ENCODE data around the gene CADM2. TPM values are rescaled to one million over a fixed set of nuclear protein-coding genes. Genes with fewer than 3 reads are reported as not detected.

The CADM2 gene
- total RNA-seq, 4 donors from 2014 or later = 15.6 to 51.8 (median 37.4) TPM

- WGBS, 2 donors = 38 to 42% methylated on average over 6 of the region's 6 CpGs
- no peaks in the 10 kb centered on the region for H3K27me3 ChIP-seq
- no peak overlapping the region for H3K27ac ChIP-seq
- no peak overlapping the region for H3K4me3 ChIP-seq
- peak in 1 of 2 donors; percentile 24 for DNase-seq (ENCODE audit: low spot score in 2 of 2)
- TF ChIP-seq EP300 (IDR thresholded peaks at IDR 0.05) (no peak), CTCF (IDR thresholded peaks at IDR 0.05) (peak in 3 of 5 experiments; percentile 51 to 59 (median 51))
- no peaks in the 10 kb centered on the region for H3K4me1 ChIP-seq
- H3K36me3 ChIP-seq = no peaks in the 10 kb centered on the region
- H3K9me3 ChIP-seq = no peaks in the 10 kb centered on the region
These were observed 402.1 kb downstream of the CADM2 start for GRCh38 chr3:85360742-85361387.

GRCh38 chr3:85364296-85364909 lies 405.6 kb downstream of the CADM2 start:
- Histone ChIP-seq H3K4me1 (no peaks in the 10 kb centered on the region), H3K27ac (no peak overlapping the region), H3K36me3 (no peaks in the 10 kb centered on the region), H3K4me3 (no peak overlapping the region), H3K27me3 (no peaks in the 10 kb centered on the region), H3K9me3 (no peaks in the 10 kb centered on the region)
- 83 to 84% methylated on average over 5 of the region's 5 CpGs for whole genome bisulfite sequencing, 2 donors
- no peak for TF ChIP-seq EP300 (IDR thresholded peaks at IDR 0.05)
- no peak for TF ChIP-seq CTCF (IDR thresholded peaks at IDR 0.05)
- no peak for TF ChIP-seq POLR2A (IDR thresholded peaks at IDR 0.05)
- no peak for DNase-seq (ENCODE audit: low spot score in 2 of 2)

GRCh38 chr3:85370341-85370740 lies 411.6 kb downstream of the CADM2 start:
- DNase-seq (ENCODE audit: low spot score in 2 of 2) = no peak
- Histone ChIP-seq H3K36me3 (no peaks in the 10 kb centered on the region), H3K27me3 (no peaks in the 10 kb centered on the region), H3K9me3 (no peaks in the 10 kb centered on the region), H3K4me1 (no peaks in the 10 kb centered on the region), H3K27ac (no peak overlapping the region), H3K4me3 (no peak overlapping the region)
- WGBS, 2 donors = 91 to 94% methylated on average over 4 of the region's 4 CpGs
- TF ChIP-seq CTCF (IDR thresholded peaks at IDR 0.05) (no peak), POLR2A (IDR thresholded peaks at IDR 0.05) (no peak), EP300 (IDR thresholded peaks at IDR 0.05) (no peak)

GRCh38 chr3:85376131-85376530 lies 417.3 kb downstream of the CADM2 start:
- H3K4me3 ChIP-seq = no peak overlapping the region
- no peaks in the 10 kb centered on the region for H3K27me3 ChIP-seq
- no peak for DNase-seq (ENCODE audit: low spot score in 2 of 2)
- no peaks in the 10 kb centered on the region for H3K9me3 ChIP-seq
- no peak for TF ChIP-seq CTCF (IDR thresholded peaks at IDR 0.05)
- no peaks in the 10 kb centered on the region for H3K36me3 ChIP-seq
- no peaks in the 10 kb centered on the region for H3K4me1 ChIP-seq
- no peak overlapping the region for H3K27ac ChIP-seq

GRCh38 chr3:85377115-85377514 lies 418.3 kb downstream of the CADM2 start:
- H3K36me3 ChIP-seq = no peaks in the 10 kb centered on the region
- H3K27me3 ChIP-seq = no peaks in the 10 kb centered on the region
- H3K27ac ChIP-seq = no peak overlapping the region
- H3K9me3 ChIP-seq = no peaks in the 10 kb centered on the region
- DNase-seq (ENCODE audit: low spot score in 2 of 2) = no peak
- H3K4me1 ChIP-seq = no peaks in the 10 kb centered on the region
- H3K4me3 ChIP-seq = no peak overlapping the region
- TF ChIP-seq EP300 (IDR thresholded peaks at IDR 0.05) (no peak), POLR2A (IDR thresholded peaks at IDR 0.05) (no peak), CTCF (IDR thresholded peaks at IDR 0.05) (no peak)
- WGBS, 2 donors = 73 to 76% methylated on average over 3 of the region's 3 CpGs
